CD4-positive, alpha-beta T cell treated with Interleukin-6 at 100 ng/mL for 8 hours (primary cell): ENCODE results near the gene PDLIM5.
A peak's percentile ranks its signal among the peaks of the same experiment; 100 is the strongest.

ENCODE experiments used
- DNase-seq: peaks from one replicate; pipeline ENCODE4 v3.0.0-alpha.2; 2020; ENCODE audit warnings: mixed read lengths, low spot score

PDLIM5 gene

DNA sequence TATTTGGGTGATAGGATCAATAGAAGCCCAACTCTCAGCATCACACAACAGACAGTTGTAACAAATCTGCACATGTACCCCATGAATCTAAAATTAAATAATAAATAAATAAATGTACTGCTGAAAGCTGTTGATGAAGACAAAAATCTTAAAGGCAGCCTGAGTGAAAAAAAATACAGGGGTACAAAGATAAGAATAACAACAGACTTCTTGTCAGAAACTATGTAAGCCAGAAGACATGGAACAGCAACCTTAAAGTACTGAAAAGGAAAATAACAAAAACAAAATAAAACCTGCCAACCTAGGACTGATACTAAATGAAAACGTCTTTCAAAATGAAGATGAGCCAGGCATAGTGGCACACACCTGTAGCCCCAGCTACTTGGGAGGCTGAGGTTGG is 25.0 kb upstream of the PDLIM5 start:
- no peak for DNase-seq

- no peak for DNase-seq
These were observed 22.9 kb upstream of the PDLIM5 start for GRCh38 chr4:94428884-94429283.

DNA sequence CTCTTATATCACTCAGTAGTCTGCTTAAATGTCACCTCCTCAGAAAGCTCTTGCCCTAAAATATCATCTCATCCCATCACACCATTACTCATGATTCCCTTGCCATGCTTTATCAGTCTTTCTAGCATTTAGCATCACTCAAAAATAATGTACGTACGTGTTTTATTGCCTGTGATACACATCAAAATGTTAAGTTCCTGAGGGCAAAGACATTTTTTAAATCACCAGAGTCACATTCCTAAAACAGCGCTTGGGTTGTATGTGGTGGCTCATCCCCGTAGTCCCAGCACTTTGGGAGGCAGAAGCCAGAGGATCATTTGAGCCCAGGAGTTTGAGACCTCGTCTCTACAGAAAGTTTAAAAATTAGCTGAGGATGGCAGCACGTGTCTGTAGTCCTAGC is 21.3 kb upstream of the PDLIM5 start:
- DNase-seq: no peak

- DNase-seq: no peak
These were observed 20.4 kb upstream of the PDLIM5 start for GRCh38 chr4:94431388-94431787.

DNA sequence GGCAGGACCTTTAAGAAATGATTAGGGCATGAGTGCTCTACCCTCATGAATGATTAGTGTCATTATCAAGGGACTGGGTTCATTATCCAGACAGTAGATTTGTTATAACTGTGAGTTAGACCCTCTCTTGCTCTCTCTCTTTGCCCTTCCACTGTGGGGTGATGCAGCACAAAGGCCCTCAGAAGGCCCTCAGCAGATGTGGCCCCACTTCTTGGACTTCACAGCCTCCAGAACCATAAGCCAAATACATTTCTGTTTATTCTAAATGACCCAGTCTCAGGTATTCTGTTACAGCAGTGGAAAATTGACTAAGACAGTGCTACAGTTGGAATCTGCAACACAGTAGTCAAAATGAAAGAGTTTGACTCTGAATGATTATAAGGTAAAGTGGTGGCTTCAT is 17.2 kb upstream of the PDLIM5 start:
- no peak for DNase-seq

DNA sequence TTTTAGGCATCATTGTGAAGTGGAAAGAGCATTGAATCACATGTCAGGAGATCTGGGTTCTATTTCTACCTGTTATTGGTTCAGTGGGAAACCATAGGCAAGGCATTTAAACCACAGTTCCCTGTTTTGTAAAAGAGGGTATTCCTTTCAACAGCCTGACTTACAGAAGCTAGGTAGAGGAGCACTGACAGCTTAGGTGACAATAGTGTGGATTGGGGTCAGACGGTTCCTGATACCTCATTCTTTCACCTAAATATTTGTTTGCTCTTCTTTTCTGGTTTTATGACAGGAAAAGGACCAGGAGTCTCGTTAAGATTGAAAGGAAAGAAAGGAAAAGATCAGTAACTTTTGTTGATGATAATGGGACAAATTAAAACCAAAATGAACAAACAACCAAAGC is 15.9 kb upstream of the PDLIM5 start:
- no peak for DNase-seq

DNA sequence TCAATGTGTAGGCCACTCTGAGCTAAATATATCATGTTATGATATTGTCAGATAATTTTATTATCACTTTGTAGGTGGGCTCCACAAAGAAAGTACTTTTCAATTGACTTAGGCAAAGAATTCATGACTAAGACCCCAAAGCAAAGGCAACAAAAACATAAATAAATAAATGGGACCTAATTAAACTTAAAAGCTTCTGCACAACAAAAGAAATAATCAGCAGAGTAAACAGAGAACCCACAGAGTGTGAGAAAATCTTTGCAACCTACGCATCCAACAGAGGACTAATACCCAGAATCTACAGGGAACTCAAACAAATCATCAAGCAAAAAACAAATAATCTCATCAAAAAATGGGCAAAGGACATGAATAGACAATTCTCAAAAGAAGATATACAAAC is 15.2 kb upstream of the PDLIM5 start:
- DNase-seq: no peak

DNA sequence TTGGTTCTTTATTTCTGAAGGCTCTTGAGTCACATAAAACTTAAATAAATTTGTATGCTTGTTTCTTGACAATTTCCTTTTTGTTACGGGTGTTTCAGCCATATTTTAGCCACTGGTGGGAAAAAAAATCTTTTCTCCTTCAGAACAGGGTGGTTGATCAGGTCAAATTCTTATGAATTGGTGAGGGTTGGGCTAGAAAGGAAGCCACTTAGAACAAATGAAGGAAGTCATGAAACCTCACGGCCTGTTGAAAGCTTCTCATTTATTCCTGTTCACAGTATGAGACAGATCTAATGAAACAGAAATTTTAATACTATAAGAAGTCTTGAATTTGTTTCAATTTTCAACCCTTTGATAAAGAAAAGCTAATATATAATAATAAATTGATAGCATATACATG is 12.1 kb upstream of the PDLIM5 start:
- no peak for DNase-seq

DNA sequence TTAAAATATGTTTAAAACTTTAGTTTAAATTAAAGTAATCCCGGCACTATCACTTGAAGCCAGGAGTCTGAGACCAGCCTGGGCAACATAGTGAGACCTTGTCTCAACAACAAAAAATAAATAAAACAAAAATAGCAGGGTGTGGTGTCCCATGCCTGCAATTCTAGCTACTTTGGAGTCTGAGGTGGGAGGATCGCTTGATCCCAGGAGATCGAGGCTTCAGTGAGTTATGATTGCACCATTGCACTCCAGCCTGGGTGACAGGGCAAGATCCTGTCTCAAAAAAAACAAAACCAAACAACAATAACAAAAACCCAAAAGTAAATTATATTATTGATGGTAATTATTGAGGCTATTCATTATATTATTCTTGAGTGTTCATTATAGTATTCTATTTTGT is 9.9 kb upstream of the PDLIM5 start:
- DNase-seq: no peak

DNA sequence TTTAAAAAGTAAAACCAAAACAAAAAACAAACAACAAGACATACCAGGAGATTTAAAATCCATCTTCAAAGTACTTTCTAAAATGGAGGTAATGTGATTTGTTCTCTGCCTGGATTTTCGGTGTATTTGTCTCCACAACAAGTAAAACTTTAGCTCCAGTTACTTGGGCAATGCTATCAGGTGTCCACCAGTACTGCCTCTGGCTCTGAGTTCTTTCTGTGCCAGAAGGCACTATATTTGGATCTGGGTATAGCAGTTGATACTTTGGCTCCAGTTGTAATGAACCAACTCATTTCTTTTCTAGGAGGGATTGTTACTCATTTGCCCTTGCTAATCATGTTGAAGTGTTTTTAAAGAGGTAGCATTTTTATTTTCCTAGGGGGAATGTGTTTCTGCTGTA is 9.5 kb upstream of the PDLIM5 start:
- no peak for DNase-seq

DNA sequence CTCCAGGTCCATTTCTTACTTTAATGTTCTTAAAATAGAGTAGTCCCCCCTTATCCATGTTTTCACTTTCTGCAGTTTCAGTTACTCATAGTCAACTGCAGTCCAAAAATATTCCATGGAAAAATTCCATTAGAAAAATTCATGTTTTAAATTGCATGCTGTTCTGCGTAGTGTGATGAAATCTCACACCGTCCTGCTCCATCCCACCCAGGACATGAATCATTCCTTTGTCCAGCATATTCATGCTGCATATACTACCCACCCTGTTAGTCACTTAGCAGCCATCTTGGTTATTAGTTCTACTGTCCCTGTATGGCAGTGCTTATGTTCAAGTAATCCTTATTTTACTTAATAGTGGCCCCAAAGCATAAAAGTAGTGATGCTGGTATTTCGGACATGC is 5.4 kb upstream of the PDLIM5 start:
- no peak for DNase-seq

DNA sequence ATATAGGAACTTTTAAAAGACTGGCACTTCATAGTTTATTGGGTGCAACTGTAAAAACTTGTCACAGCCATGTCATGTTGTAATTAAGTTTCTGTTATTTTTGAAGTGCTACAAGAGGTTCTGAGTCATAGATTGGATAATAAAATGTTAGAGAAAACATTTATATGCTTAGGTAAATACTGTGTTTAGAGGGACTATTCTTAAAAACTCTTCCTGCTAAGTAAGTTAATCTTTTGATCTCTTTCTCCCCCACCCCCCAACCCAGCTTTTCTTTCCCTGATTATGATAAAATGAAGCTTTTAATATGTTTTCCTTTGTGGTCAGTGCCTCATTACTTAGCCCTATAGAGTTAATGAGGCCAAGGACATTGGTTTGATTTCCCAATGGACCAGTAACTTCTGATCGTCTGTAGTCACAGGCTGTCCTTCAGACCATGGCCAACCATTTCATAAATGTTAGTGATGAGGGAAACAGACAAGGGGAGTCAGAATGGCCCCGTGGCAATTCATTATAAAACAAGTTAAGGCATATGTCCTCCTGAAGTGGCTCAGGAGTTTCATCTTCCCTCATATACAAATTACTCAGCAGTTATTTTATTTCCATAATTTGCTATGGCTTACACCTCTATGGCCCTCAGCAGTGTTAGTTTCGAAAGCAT is 3.9 kb upstream of the PDLIM5 start:
- no peak for DNase-seq

- no peak for DNase-seq
These were observed 2.8 kb upstream of the PDLIM5 start for GRCh38 chr4:94448815-94449375.

GRCh38 chr4:94451051-94451694 is 569 bp upstream of the PDLIM5 start:
- no peak for DNase-seq

GRCh38 chr4:94452476-94453371 is 982 bp downstream of the PDLIM5 start:
- peak; percentile 2 for DNase-seq

DNA sequence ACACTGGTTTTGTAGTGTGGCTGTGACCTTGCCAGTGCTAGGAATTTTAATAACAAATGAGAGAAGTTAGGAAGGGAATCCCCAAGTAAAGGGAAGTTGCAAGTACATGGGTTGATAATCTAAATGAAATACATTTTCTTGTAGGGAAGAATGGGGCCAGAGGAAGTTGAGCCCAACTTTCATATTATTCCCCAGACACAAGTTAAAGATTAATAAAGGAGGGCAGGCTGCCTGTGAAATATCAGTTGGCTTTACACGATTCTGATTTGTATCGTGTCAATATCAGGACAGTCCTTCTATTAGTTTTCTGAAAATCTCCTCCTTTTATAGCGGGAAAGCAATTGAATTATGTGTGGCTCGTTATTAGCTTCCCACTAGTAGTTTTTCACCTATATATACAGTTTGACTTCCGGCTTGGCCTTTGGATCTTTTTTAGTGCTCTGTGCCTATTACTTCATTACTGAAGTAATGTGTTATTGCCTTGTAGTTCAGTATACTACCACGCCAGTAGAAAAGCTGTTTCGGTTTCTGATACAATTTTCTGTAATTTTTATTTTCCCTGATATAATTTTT is 1.7 kb downstream of the PDLIM5 start:
- DNase-seq: no peak

DNA sequence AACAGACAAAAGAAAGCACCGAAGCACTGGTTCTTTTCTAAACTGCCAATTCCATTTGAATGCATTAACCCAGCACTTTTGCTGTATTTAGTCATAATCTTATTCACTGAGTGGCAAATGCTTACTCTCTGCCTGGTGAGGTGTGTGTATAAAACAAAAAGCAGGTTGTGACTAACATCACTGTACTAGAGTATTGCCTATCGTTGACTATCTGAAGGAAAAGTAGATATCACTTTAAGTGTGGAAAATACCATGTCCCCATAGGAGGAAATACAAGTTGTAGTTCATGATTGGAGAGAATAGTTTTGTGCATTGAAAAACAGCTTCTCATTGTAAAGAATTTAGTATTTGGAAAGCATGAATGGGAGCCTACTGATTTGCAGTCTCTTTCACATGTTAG is 2.7 kb downstream of the PDLIM5 start:
- no peak for DNase-seq

DNA sequence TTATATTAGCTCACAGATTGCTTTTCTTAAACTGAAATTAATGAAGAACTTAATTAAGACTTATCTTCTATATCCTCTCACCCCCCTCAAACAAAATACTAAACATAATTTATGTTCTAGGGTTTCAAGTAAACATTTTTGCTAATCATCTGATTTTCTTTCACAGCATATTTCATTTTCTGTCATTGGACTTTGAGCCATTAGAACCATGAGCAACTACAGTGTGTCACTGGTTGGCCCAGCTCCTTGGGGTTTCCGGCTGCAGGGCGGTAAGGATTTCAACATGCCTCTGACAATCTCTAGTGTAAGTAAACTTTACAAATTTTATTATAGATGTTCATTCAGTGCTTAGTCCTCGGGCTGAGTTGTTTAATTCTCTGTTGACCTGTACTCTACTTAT is 3.3 kb downstream of the PDLIM5 start:
- no peak for DNase-seq

DNA sequence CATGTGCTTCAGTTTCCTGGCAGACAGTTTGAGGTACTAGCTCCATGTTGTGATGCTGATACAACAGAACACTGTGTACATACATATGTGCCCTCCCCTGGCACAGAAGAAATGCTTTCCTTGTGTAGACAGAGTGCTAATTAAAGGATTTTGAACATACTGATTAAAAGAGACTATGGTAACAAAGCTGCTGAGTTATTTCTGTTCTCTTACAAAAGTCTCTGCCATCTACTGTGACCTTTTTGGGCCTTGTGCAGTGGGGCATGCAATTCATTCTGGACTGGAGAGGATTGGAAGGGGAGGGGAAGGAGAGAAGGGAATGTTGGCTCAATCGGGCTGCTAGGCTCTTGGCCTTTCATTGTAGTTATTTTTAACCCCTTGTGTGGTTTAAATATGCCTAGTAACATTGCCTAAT is 6.0 kb downstream of the PDLIM5 start:
- DNase-seq: no peak

- DNase-seq: no peak
These were observed 6.9 kb downstream of the PDLIM5 start for GRCh38 chr4:94458682-94459081.

DNA sequence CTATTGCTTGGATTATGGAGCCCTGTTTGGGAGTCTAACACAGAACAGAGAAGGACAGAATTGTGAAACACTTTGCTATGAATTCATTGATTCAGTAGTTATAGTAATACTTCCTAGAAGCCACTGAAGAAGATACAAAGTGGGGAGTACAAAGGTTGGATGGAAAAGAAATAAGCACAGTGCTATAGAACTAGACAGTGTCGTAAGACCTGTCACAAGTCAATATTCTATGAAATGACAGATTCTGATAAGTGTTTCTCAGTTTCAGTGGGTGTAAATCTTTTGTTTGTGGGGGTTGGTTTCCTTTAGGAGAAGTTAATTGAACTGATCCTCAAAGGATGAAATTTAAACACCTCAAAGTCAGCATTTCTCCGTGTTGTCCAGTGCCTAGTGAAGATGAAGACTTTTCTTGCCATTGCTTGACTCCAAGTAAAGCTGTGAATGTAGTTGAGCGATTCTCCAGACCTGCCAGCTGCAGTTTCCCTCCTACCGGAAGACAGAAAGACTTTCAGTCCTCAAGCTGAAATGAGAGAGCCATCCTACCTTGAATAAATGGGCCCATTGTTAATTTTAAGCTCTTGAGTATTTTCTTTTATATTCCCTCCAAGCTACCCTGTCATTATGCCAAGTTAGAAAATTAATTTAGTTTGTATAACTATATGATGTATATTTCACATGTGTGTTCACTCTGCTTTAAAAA is 7.9 kb downstream of the PDLIM5 start:
- no peak for DNase-seq

- DNase-seq: no peak
These were observed 9.8 kb downstream of the PDLIM5 start for GRCh38 chr4:94461506-94461905.
